Ishikawa (cell line): ENCODE measurements around the gene SNX27.

ENCODE experiments used
- CEBPB ChIP-seq: IDR thresholded peaks from 2 replicates; pipeline ENCODE4 v1.6.1; 2012
- CREB1 ChIP-seq: IDR thresholded peaks from 2 replicates; pipeline ENCODE4 v1.6.1; 2012; ENCODE audit warnings: low read depth
- EGR1 ChIP-seq: IDR thresholded peaks from 2 replicates; pipeline ENCODE4 v1.6.1; 2012
- EP300 ChIP-seq: IDR thresholded peaks from 2 replicates; pipeline ENCODE4 v1.6.1; 2012; ENCODE audit warnings: borderline replicate concordance
- FOXM1 ChIP-seq: IDR thresholded peaks from 2 replicates; pipeline ENCODE4 v1.6.1; 2012; ENCODE audit warnings: low read depth, borderline replicate concordance
- NFIC ChIP-seq: IDR thresholded peaks from 2 replicates; pipeline ENCODE4 v1.6.1; 2012
- RAD21 ChIP-seq: IDR thresholded peaks from 2 replicates; pipeline ENCODE4 v1.6.1; 2012; ENCODE audit warnings: low read depth
- REST ChIP-seq: IDR thresholded peaks from 2 replicates; pipeline ENCODE4 v1.6.1; 2012; ENCODE audit warnings: low read depth, mild to moderate bottlenecking
- TAF1 ChIP-seq: IDR thresholded peaks from 2 replicates; pipeline ENCODE4 v1.6.1; 2012; ENCODE audit warnings: low read depth, mild to moderate bottlenecking
- TCF12 ChIP-seq: IDR thresholded peaks from 2 replicates; pipeline ENCODE4 v1.6.1; 2012; ENCODE audit warnings: low read depth
- TEAD4 ChIP-seq: IDR thresholded peaks from 2 replicates; pipeline ENCODE4 v1.6.1; 2012
- YY1 ChIP-seq: IDR thresholded peaks from 2 replicates; pipeline ENCODE4 v1.6.1; 2012; ENCODE audit warnings: low read depth
- ZBTB7A ChIP-seq: IDR thresholded peaks from 2 replicates; pipeline ENCODE4 v1.6.1; 2012; ENCODE audit warnings: low read depth
- TF ChIP-seq, protein P1 (sequence below): IDR thresholded peaks from 2 replicates; pipeline ENCODE4 v1.6.1; 2012
- TF ChIP-seq, protein P2 (sequence below): IDR thresholded peaks from 2 replicates; pipeline ENCODE4 v1.6.1; 2012

Gene SNX27

DNA sequence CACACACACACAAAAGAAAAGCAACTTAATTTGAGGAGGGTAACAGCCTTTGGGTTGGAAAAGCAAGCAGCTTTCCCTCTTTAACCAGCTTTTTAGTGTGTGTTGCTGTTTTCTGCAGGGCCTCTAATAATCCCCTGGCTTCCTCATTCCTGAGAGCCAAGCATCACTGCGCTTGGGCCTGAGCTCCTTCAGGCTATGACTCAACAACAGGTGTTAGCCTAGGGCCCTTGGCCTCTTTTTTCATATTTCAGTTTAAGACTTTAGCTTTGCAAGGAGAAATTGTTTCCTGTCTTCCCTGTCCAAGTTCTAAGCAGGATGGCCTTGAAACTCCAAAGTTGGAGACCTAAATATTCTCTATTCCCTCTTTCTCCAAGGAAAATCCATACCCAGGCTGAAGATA lies 26.2 kb upstream of the SNX27 start:
- no peak for TF ChIP-seq FOXM1
- TF ChIP-seq TCF12, result no peak
- no peak for TF ChIP-seq EGR1
- TF ChIP-seq RAD21, result no peak
- no peak for TF ChIP-seq CREB1
- TF ChIP-seq YY1, result no peak

DNA sequence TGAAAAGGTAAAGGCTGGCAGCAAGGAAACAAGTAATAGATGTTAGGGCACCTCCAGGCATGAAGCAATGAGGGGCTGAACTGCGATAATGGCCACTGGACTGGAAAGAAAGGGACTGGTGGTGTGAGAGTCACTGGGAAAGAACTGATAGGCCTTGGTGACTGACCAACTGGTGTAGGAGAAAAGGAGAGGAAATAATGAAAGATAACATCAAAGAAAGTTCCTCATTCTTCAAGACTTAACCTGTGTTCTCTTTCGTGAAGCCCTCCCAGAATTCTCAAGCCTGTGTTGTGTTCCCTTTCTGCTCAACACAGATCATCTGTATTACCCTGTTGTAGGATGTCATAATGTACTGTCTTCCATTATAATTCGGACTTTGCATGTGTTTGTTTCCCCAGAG lies 20.9 kb upstream of the SNX27 start:
- no peak for TF ChIP-seq CEBPB
- no peak for TF ChIP-seq FOXM1
- TF ChIP-seq YY1, result no peak
- TF ChIP-seq CREB1, result no peak
- TF ChIP-seq ZBTB7A, result no peak
- TF ChIP-seq, protein P1, sequence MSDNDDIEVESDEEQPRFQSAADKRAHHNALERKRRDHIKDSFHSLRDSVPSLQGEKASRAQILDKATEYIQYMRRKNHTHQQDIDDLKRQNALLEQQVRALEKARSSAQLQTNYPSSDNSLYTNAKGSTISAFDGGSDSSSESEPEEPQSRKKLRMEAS, result no peak
- no peak for TF ChIP-seq RAD21
- TF ChIP-seq, protein P2, sequence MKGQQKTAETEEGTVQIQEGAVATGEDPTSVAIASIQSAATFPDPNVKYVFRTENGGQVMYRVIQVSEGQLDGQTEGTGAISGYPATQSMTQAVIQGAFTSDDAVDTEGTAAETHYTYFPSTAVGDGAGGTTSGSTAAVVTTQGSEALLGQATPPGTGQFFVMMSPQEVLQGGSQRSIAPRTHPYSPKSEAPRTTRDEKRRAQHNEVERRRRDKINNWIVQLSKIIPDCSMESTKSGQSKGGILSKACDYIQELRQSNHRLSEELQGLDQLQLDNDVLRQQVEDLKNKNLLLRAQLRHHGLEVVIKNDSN, result no peak
- no peak for TF ChIP-seq TCF12
- no peak for TF ChIP-seq NFIC
- TF ChIP-seq EGR1, result no peak
- TF ChIP-seq EP300, result no peak
- TF ChIP-seq TAF1, result no peak
- TF ChIP-seq REST, result no peak
- TF ChIP-seq TEAD4, result no peak

DNA sequence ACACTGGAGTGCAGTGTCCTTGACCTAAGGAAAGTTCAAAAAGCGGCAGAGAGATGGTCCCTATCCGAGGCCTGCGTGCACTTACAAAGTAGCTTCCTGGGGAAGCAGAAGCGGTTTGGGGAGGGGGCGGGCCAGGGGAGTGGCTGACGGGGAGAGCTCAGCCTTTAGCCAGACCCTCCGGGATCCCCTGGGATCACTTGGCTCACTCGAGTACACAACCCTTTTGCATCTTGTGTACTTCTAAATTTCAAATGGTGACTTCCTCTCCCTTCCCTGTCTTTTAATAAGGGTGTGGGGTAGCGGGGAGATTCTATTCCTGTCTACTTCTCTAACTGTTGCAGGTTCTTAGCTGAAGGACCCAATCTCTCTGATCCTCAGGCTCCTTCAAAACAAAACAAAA lies 18.1 kb upstream of the SNX27 start:
- no peak for TF ChIP-seq NFIC

DNA sequence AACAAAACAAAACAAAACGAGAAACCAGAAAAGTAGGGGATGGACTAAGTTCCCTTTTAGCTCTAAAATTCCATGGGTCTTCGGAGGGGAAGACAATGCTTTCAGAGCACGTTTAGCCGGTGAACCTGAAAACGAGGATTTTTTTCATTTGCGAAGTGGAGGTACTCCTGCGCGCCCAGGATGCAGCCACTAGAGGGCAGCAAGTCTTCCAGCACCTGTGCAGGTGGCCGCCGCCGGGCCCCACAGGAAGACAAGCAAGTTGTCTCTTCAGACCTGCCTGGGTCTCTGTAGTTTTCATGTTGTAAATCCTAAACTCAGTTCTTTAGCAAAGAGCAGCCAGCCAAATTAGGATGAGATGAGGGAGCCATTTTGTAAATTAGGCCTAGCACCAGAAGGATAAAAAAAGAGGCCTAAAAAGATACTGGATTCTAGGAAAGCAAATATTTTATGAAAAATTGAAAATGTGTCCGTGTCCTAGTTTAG lies 17.7 kb upstream of the SNX27 start:
- TF ChIP-seq CREB1 (no peak), REST (no peak), EP300 (no peak), TCF12 (no peak), ZBTB7A (no peak), NFIC (peak; percentile 27; the same call in 1 of the 2 replicates), TEAD4 (no peak), TAF1 (no peak), EGR1 (no peak), CEBPB (no peak), YY1 (no peak), FOXM1 (no peak), RAD21 (peak; percentile 84)
- TF ChIP-seq, protein P1, result peak; percentile 47
- TF ChIP-seq, protein P2, result no peak

- TF ChIP-seq NFIC (peak; percentile 29; the same call in 1 of the 2 replicates), REST (no peak), TCF12 (peak; percentile 27; the same call in 1 of the 2 replicates), TAF1 (no peak)
Observed at GRCh38 chr1:151596166-151596953, 15.5 kb upstream of the SNX27 start.
